ENCODE measurements around the gene NAE1.
"Not testable (repeated sequence)": the region's sequence is repeated elsewhere in the genome, so short reads cannot be mapped to it uniquely, and the experiment has no call there.

- TF ChIP-seq, protein P1, sequence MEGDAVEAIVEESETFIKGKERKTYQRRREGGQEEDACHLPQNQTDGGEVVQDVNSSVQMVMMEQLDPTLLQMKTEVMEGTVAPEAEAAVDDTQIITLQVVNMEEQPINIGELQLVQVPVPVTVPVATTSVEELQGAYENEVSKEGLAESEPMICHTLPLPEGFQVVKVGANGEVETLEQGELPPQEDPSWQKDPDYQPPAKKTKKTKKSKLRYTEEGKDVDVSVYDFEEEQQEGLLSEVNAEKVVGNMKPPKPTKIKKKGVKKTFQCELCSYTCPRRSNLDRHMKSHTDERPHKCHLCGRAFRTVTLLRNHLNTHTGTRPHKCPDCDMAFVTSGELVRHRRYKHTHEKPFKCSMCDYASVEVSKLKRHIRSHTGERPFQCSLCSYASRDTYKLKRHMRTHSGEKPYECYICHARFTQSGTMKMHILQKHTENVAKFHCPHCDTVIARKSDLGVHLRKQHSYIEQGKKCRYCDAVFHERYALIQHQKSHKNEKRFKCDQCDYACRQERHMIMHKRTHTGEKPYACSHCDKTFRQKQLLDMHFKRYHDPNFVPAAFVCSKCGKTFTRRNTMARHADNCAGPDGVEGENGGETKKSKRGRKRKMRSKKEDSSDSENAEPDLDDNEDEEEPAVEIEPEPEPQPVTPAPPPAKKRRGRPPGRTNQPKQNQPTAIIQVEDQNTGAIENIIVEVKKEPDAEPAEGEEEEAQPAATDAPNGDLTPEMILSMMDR (IDR thresholded peaks at IDR 0.05) = not testable (repeated sequence)
- TF ChIP-seq POLR2A (IDR thresholded peaks at IDR 0.05) = not testable (repeated sequence)
Measured at GRCh38 chr16:66871363-66871762, 40.6 kb upstream of the NAE1 start.

All from body of pancreas (tissue), 4 donors.